Keratinocyte (primary cell): Measurements from ENCODE around the gene NAXD. TPM values are rescaled to one million over a fixed set of nuclear protein-coding genes. Genes with fewer than 3 reads are reported as not detected.

Experiments used
- DNase-seq: peaks from one replicate; pipeline ENCODE4 v3.0.0-alpha.2; 2011; ENCODE audit warnings: low read depth, missing footprints, low spot score
- FAIRE-seq: peaks from 2 replicates; lab custom pipeline; 2011; peaks lifted over from hg19 to GRCh38; lab: Jason Lieb, UNC
- H2AFZ ChIP-seq: 2 replicates; pipeline ENCODE4 v1.6.0; 2012; ENCODE audit warnings: low read length, control low read depth, inconsistent platforms; ENCODE audit not compliant: control insufficient read depth
- H3K27ac ChIP-seq: 2 replicates; pipeline ENCODE4 v1.5.1; 2011; ENCODE audit warnings: low read length; ENCODE audit not compliant: control insufficient read depth, insufficient read depth
- H3K27me3 ChIP-seq: 3 replicates; pipeline ENCODE4 v1.6.0; 2011; ENCODE audit warnings: low read length; ENCODE audit not compliant: control insufficient read depth, insufficient read depth; ENCODE audit errors: extremely low read depth
- H3K36me3 ChIP-seq, 2 experiments: 2 replicates in 1 of 2; 3 replicates in 1 of 2; pipeline ENCODE4 v1.5.1; 2011; ENCODE audit warnings: low read length in 2 of 2, mild to moderate bottlenecking in 1 of 2; ENCODE audit not compliant: control insufficient read depth in 2 of 2, insufficient read depth in 2 of 2; ENCODE audit errors: extremely low read depth in 1 of 2
- H3K4me1 ChIP-seq: 3 replicates; pipeline ENCODE4 v1.5.1; 2011; ENCODE audit warnings: low read length; ENCODE audit not compliant: control insufficient read depth, insufficient read depth; ENCODE audit errors: extremely low read depth
- H3K4me2 ChIP-seq: 3 replicates; pipeline ENCODE4 v1.6.0; 2011; ENCODE audit warnings: low read depth, low read length; ENCODE audit not compliant: control insufficient read depth, insufficient read depth; ENCODE audit errors: extremely low read depth
- H3K4me3 ChIP-seq, 3 experiments: fragments of 200-600 bp in 1 of 3; sonication (generic) in 1 of 3; 2 replicates in 2 of 3; 3 replicates in 1 of 3; pipeline ENCODE4 v1.5.1; 2011 to 2016; ENCODE audit warnings: low read length in 3 of 3, mild to moderate bottlenecking in 3 of 3, control low read depth in 2 of 3, inconsistent platforms in 1 of 3, low read depth in 1 of 3, mixed read lengths in 1 of 3, mixed run types in 1 of 3, moderate library complexity in 1 of 3; ENCODE audit not compliant: control insufficient read depth in 2 of 3, insufficient read depth in 2 of 3; ENCODE audit errors: extremely low read depth in 1 of 3
- H3K79me2 ChIP-seq: 2 replicates; pipeline ENCODE4 v1.6.0; 2012; ENCODE audit warnings: low read length; ENCODE audit not compliant: control insufficient read depth, insufficient read depth
- H3K9ac ChIP-seq: 3 replicates; pipeline ENCODE4 v1.6.0; 2011; ENCODE audit warnings: low read length; ENCODE audit not compliant: control insufficient read depth, insufficient read depth; ENCODE audit errors: extremely low read depth
- H3K9me1 ChIP-seq: 3 replicates; pipeline ENCODE4 v1.6.0; 2011; ENCODE audit warnings: low read length; ENCODE audit not compliant: control insufficient read depth, insufficient read depth; ENCODE audit errors: extremely low read depth
- H3K9me3 ChIP-seq: 2 replicates; pipeline ENCODE4 v1.5.1; 2012; ENCODE audit warnings: low read depth, low read length; ENCODE audit not compliant: control insufficient read depth
- H4K20me1 ChIP-seq: 3 replicates; pipeline ENCODE4 v1.6.0; 2011; ENCODE audit warnings: low read length; ENCODE audit not compliant: control insufficient read depth, insufficient read depth; ENCODE audit errors: extremely low read depth
- EZH2 ChIP-seq: IDR thresholded peaks from one replicate; pipeline ENCODE4 v1.6.1; 2012; ENCODE audit warnings: inconsistent platforms, mild to moderate bottlenecking, low read length, moderate library complexity
- dilution Hi-C: fragments of 300-500 bp; cut with MboI; formaldehyde crosslinking; loops from one replicate; pipeline ENCODE4 v1.7.0; 2020; ENCODE audit warnings: low sequenced_read_pairs; ENCODE audit not compliant: extremely low pct_ligation_motif_present
- polyA plus RNA-seq, 5 experiments: library from polyadenylated mRNA; depleted of rRNA in 3 of 5; stranded (reverse) in 3 of 5; stranded (forward) in 1 of 5; unstranded in 1 of 5; fragments of >200 nt; gene quantifications; 1 replicate in 1 of 5; 2 replicates in 3 of 5; 3 replicates in 1 of 5; pipeline versions ENCODE4 v1.2.1 to v1.2.3, GENCODE V29; 2011 to 2012; ENCODE audit warnings: missing spikeins in 2 of 5, low read depth in 1 of 5, low replicate concordance in 1 of 5
- TF ChIP-seq, protein P1 (sequence below), 3 experiments: IDR thresholded peaks in 1 of 3; conservative IDR thresholded peaks in 1 of 3; optimal IDR thresholded peaks in 1 of 3; 2 replicates in 2 of 3; 3 replicates in 1 of 3; pipeline versions ENCODE3 to v1.5.1; 2011; ENCODE audit warnings: low read length in 3 of 3, mild to moderate bottlenecking in 3 of 3, moderate library complexity in 2 of 3, control low read depth in 1 of 3, inconsistent platforms in 1 of 3; ENCODE audit not compliant: insufficient read depth in 2 of 3; ENCODE audit errors: extremely low read depth in 1 of 3

NAXD gene
- polyA plus RNA-seq, 1 donor (not counting 4 experiments of a cell fraction or from before 2014, with no cell fraction given) = 18.0 TPM

DNA sequence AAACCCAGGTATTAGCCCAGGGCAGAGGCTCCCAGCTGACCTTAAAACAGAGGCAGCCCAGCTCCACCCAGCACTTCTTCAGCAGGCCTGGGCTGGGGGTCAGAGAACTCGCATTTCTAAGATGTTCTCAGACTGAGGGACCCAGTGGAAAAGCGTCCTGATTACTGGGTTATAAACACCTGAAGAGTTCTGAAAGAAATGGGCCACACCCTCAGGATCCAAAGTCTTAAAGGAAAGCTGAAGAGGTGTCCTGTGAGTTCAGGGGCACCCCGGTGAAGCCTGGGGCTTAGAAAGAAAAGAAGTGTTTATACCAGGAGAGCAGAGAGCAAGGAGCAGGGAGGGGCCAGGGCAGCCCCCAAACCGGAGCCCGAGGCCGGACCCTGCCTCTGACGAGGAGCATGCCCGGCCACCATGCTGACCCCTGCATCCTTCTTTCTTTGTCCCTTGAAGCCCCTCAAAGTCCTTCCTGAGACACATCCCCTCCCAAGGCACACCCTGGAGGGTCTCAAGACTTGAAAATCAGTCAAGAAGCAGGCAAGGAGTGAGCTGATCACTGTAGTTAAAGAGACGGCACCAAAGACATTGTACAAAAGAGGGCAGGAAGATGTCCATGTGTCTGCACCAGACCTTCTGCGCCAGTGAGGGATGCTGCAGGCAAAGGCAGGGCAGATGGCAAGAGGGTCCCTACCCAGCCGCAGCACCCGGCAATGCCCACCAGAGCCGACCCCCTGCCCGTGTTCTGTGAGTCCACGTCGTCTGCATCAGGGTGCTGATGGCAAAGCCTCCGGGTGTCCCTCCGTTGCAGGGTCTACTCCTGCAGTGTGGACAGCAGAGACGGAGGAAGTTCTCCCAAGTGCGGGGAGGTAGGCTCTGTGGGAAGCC is 43.2 kb upstream of the NAXD start:
- peaks cover 41% of the 10 kb centered on the region for H3K27me3 ChIP-seq
- no peaks in the 10 kb centered on the region for H3K9me1 ChIP-seq
- H4K20me1 ChIP-seq = no peaks in the 10 kb centered on the region
- FAIRE-seq (no peak), DNase-seq (no peak)
- H3K27ac ChIP-seq = no peak overlapping the region
- dilution Hi-C loops = no loop called here
- no peaks in the 10 kb centered on the region for H3K36me3 ChIP-seq
- no peaks in the 10 kb centered on the region for H3K79me2 ChIP-seq
- H3K4me2 ChIP-seq = no peak overlapping the region
- H3K9me3 ChIP-seq = no peaks in the 10 kb centered on the region
- H3K4me3 ChIP-seq = no peak overlapping the region
- no peaks in the 10 kb centered on the region for H3K4me1 ChIP-seq
- no peak for TF ChIP-seq EZH2
- TF ChIP-seq, protein P1, sequence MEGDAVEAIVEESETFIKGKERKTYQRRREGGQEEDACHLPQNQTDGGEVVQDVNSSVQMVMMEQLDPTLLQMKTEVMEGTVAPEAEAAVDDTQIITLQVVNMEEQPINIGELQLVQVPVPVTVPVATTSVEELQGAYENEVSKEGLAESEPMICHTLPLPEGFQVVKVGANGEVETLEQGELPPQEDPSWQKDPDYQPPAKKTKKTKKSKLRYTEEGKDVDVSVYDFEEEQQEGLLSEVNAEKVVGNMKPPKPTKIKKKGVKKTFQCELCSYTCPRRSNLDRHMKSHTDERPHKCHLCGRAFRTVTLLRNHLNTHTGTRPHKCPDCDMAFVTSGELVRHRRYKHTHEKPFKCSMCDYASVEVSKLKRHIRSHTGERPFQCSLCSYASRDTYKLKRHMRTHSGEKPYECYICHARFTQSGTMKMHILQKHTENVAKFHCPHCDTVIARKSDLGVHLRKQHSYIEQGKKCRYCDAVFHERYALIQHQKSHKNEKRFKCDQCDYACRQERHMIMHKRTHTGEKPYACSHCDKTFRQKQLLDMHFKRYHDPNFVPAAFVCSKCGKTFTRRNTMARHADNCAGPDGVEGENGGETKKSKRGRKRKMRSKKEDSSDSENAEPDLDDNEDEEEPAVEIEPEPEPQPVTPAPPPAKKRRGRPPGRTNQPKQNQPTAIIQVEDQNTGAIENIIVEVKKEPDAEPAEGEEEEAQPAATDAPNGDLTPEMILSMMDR (optimal IDR thresholded peaks at IDR 0.05 in 1 of 3, IDR thresholded peaks at IDR 0.05 in 1 of 3, conservative IDR thresholded peaks at IDR 0.05 in 1 of 3; ENCODE audit: extremely low read depth in 1 of 3, insufficient read depth in 2 of 3, low read length in 3 of 3) = no peak
- H3K9ac ChIP-seq = no peak overlapping the region
- no peak overlapping the region for H2AFZ ChIP-seq

DNA sequence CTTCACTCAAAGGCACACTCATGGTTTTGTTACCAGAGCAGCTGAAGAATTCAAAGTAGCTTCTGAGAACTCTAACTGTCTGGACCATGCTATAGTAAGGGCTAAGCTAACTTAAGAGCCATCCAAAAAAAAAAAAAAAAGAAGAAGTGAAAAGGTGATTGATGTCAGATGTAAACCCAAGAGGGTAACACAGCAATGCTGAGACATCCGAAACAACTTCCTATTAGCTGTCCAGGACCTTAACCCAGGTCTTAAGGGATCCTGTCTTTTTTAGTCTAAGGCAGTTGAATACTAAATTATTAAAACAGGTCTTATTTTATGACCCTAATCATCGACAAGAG is 42.6 kb upstream of the NAXD start:
- Histone ChIP-seq H3K4me2 (no peak overlapping the region), H2AFZ (no peak overlapping the region), H3K27me3 (peaks cover 41% of the 10 kb centered on the region), H3K36me3 (no peaks in the 10 kb centered on the region), H3K9me1 (no peaks in the 10 kb centered on the region), H3K79me2 (no peaks in the 10 kb centered on the region), H3K9me3 (no peaks in the 10 kb centered on the region), H3K27ac (no peak overlapping the region), H3K4me3 (no peak overlapping the region), H3K9ac (no peak overlapping the region), H4K20me1 (no peaks in the 10 kb centered on the region), H3K4me1 (no peaks in the 10 kb centered on the region)
- TF ChIP-seq EZH2 = no peak
- TF ChIP-seq, protein P1 (optimal IDR thresholded peaks at IDR 0.05 in 1 of 3, IDR thresholded peaks at IDR 0.05 in 1 of 3, conservative IDR thresholded peaks at IDR 0.05 in 1 of 3; ENCODE audit: extremely low read depth in 1 of 3, insufficient read depth in 2 of 3, low read length in 3 of 3) = no peak
- DNase-seq (no peak), FAIRE-seq (no peak)
- dilution Hi-C loops = no loop called here
